Ectodermal cell (in vitro differentiated cells): ENCODE data around the gene GALNTL6.
"Not testable (repeated sequence)": the region's sequence is repeated elsewhere in the genome, so short reads cannot be mapped to it uniquely, and the experiment has no call there.

ENCODE experiments used
- H3K27ac ChIP-seq: 2 replicates; pipeline ENCODE4 v1.7.0; 2013; ENCODE audit warnings: mild to moderate bottlenecking, low read depth, low read length; ENCODE audit not compliant: insufficient read depth, poor library complexity, severe bottlenecking
- H3K27me3 ChIP-seq: 2 replicates; pipeline ENCODE4 v1.7.0; 2013; ENCODE audit warnings: mild to moderate bottlenecking, low read length; ENCODE audit not compliant: insufficient read depth, control insufficient read depth, poor library complexity, severe bottlenecking
- H3K36me3 ChIP-seq: one replicate; pipeline ENCODE4 v1.7.0; 2013; ENCODE audit warnings: low read length; ENCODE audit not compliant: control insufficient read depth, insufficient read depth
- H3K4me1 ChIP-seq: one replicate; pipeline ENCODE4 v1.7.0; 2013; ENCODE audit warnings: low read length; ENCODE audit not compliant: control insufficient read depth, insufficient read depth
- H3K4me3 ChIP-seq: 2 replicates; pipeline ENCODE4 v1.7.0; 2013; ENCODE audit warnings: low read depth, low read length, control low read depth; ENCODE audit not compliant: insufficient read depth
- H3K9me3 ChIP-seq: 2 replicates; pipeline ENCODE4 v1.7.0; 2013; ENCODE audit warnings: mild to moderate bottlenecking, low read length, moderate library complexity; ENCODE audit not compliant: control insufficient read depth
- WGBS, 2 experiments: methylation state at CpG; one replicate each; pipeline ENCODE4 v1.1.7; 2013; ENCODE audit warnings: missing lambda C conversion rate in 2 of 2; 5-methylcytosine and 5-hydroxymethylcytosine counted together

The GALNTL6 gene

DNA sequence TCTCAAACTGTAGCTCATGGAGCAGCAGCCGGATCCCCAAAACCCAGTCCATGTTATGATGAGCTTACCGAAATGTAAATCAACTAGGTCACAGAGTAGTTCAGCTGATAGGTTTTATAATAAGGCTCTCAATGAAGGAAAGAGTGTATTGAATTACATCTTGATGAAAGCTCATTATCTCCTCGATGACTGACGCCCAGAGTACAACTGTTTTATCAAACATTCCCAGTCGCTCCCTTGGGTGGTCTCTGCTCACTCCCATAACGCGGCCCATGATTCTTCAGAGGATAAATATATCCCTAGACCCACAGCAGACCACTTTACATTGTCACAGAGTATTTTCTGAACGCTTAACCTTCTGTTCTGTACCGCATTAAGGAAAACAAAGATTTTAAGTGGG, 903.1 kb downstream of the GALNTL6 start:
- Histone ChIP-seq H3K27me3 (no peaks in the 10 kb centered on the region), H3K27ac (no peak overlapping the region), H3K4me3 (no peak overlapping the region), H3K36me3 (no peaks in the 10 kb centered on the region), H3K9me3 (no peaks in the 10 kb centered on the region), H3K4me1 (no peaks in the 10 kb centered on the region)
- 78 to 82% methylated on average over 9 of the region's 9 CpGs for WGBS, 2 experiments

DNA sequence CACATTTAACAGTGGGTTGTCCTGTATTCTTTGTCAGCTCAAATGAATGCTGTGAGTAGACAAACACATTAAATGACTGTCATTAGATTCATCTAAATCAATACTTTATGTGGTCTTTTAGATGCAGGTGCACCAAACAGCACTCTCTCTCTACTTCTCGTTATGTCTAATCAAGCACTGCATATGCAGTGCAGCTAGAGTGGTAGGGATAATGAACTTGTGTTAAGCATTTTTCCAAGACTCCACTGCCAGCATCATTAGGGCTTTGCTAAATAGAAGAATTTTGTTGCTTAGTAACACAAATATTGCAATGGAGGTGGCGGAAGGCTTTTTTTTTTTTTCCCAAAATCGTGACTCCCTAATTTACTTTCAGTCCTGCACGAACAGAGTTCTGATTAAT, 908.5 kb downstream of the GALNTL6 start:
- no peak overlapping the region for H3K4me3 ChIP-seq
- no peaks in the 10 kb centered on the region for H3K27me3 ChIP-seq
- no peaks in the 10 kb centered on the region for H3K9me3 ChIP-seq
- 71 to 95% methylated on average over 1 to 4 of the region's 4 CpGs for WGBS, 2 experiments
- peaks cover 5% of the 10 kb centered on the region for H3K4me1 ChIP-seq
- H3K36me3 ChIP-seq = no peaks in the 10 kb centered on the region
- no peak overlapping the region for H3K27ac ChIP-seq

DNA sequence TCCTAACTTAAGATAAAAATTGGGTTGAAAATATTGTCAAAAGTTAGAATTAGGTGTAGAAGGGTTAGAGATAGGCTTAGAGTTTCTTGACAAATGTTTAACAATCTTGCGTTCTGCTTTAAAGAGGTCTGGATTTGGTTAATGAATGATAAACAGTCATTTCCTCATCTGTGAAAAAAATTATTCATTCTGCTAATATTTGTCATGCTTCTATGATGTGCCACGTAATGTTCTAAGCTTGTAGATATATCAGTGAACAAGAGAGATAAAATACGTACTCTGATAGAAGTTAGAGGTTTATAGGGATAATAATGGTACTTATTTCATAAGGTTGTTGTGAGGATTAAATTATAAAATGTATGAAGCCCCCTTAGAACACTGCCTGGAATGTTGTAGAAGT, 912.4 kb downstream of the GALNTL6 start:
- Histone ChIP-seq H3K27ac (no peak overlapping the region), H3K9me3 (no peaks in the 10 kb centered on the region), H3K36me3 (no peaks in the 10 kb centered on the region), H3K27me3 (no peaks in the 10 kb centered on the region), H3K4me3 (no peak overlapping the region), H3K4me1 (peaks cover 5% of the 10 kb centered on the region)
- WGBS, 2 experiments = 65% methylated on average over 3 of the region's 3 CpGs

DNA sequence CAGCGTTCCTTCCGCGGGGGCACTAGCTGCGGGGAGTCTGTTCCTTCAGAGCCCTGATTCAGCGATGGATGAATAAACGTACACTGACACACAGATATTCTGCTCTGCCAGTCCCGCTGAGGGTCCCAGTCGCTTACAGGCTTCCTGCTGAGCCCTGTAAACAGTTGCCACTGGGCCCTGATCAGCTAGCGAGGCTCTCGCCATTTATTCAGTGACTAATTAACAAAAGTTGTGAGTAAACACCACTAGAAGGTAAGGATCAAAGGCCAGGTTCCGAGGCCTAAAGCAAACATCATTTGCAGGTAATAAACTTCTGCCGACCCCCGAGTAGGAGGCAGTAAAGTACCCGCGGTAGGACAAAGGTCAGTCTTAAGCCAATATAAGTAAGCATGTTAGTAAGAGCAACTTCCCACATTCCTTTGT, 912.8 kb downstream of the GALNTL6 start:
- Histone ChIP-seq H3K4me3 (no peak overlapping the region), H3K4me1 (peaks cover 5% of the 10 kb centered on the region), H3K9me3 (no peaks in the 10 kb centered on the region), H3K36me3 (no peaks in the 10 kb centered on the region), H3K27ac (no peak overlapping the region), H3K27me3 (no peaks in the 10 kb centered on the region)
- WGBS, 2 experiments = 41 to 43% methylated on average over 15 of the region's 15 CpGs

DNA sequence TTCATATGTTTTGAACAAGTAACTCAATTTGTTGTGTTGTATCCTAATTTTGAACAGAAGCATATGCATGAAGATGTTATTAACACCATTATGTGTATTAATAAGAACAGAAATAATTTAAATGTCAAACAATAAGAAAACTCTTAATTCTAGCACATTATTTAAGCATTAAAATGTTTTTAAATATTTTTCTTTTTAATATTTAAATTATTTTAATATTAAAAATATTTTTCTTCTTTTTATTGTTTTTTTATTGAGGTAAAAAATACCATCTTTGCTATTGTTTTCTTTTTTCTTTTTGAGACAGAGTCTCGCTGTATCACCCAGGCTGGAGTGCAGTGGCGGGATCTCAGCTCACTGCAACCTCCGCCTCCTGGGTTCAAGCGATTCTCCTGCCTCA, 914.4 kb downstream of the GALNTL6 start:
- H3K27me3 ChIP-seq = no peaks in the 10 kb centered on the region
- no peak overlapping the region for H3K27ac ChIP-seq
- 94% methylated on average over 4 of the region's 4 CpGs; no CpG with 5 or more reads in 1 of the 2 experiments for WGBS, 2 experiments
- peaks cover 5% of the 10 kb centered on the region for H3K4me1 ChIP-seq
- no peaks in the 10 kb centered on the region for H3K9me3 ChIP-seq
- no peak overlapping the region for H3K4me3 ChIP-seq
- H3K36me3 ChIP-seq = no peaks in the 10 kb centered on the region

DNA sequence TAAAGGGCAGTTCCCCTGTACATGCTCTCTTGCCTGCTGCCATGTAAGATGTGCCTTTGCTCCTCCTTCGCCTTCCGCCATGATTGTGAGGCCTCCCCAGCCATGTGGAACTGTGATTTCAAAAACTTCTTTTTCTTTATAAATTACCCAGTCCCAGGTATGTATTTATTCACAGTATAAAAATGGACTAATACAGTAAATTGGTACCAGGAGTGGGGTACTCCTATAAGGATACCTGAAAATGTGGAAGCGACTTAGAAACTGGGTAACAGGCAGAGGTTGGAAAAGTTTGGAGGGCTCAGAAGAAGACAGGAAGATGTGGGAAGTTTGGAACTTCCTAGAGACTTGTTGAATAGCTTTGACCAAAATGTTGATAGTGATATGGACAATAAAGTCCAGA, 920.4 kb downstream of the GALNTL6 start:
- not testable (repeated sequence) for H3K27me3 ChIP-seq, H3K27ac ChIP-seq, H3K9me3 ChIP-seq, H3K36me3 ChIP-seq, H3K4me1 ChIP-seq, H3K4me3 ChIP-seq
- 86 to 98% methylated on average over 3 of the region's 3 CpGs for WGBS, 2 experiments

DNA sequence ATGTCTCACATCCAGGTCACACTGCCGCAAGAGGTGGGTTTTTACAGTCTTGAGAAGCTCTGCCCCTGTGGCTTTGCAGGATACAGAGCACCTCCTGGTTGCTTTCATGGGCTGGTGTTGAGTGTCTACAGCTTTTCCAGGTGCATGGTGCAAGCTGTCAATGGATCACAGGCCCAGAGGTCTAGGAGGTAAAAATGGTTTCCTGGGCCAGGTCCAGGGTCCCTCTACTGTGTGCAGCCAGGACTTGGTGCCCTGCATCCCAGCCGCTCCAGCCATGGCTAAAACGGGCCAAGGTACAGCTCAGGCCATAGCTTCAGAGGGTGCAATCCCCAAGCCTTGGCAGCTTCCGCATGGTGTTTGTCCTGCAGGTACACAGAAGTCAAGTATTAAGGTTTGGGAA, 921.4 kb downstream of the GALNTL6 start:
- 94 to 96% methylated on average over 4 of the region's 4 CpGs for WGBS, 2 experiments
- Histone ChIP-seq H3K4me3 (no peak overlapping the region), H3K27ac (no peak overlapping the region), H3K4me1 (no peaks in the 10 kb centered on the region), H3K36me3 (no peaks in the 10 kb centered on the region), H3K9me3 (no peaks in the 10 kb centered on the region), H3K27me3 (no peaks in the 10 kb centered on the region)

- Histone ChIP-seq H3K27me3 (no peaks in the 10 kb centered on the region), H3K27ac (no peak overlapping the region), H3K4me3 (no peak overlapping the region), H3K36me3 (no peaks in the 10 kb centered on the region), H3K4me1 (no peaks in the 10 kb centered on the region), H3K9me3 (no peaks in the 10 kb centered on the region)
- whole genome bisulfite sequencing, 2 experiments = 80% methylated on average over 5 of the region's 5 CpGs
Measured at GRCh38 chr4:172736046-172736445, 922.8 kb downstream of the GALNTL6 start.

DNA sequence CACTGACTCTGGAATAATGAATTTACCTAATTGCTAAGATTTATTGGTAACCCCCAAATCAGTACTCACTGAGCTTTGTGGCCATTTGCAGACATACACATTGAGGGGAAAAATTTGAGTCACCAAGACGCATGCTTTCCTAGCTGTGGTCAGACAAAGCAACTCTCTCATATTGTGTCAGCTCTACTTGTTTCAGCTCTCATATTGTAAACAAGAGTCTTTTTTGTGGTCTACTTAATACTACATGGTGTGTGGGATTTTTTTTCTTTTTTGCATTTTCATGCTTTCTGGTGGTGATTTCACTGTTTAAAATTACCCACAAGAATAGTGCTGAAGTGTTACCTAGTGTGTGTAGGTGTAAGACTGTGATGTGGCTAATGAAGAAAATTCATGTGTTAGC, 927.2 kb downstream of the GALNTL6 start:
- Histone ChIP-seq H3K27ac (no peak overlapping the region), H3K4me3 (no peak overlapping the region), H3K27me3 (no peaks in the 10 kb centered on the region), H3K9me3 (no peaks in the 10 kb centered on the region), H3K36me3 (no peaks in the 10 kb centered on the region), H3K4me1 (no peaks in the 10 kb centered on the region)
- WGBS, 2 experiments = 93% methylated on average over 1 of the region's 1 CpG; no CpG with 5 or more reads in 1 of the 2 experiments

DNA sequence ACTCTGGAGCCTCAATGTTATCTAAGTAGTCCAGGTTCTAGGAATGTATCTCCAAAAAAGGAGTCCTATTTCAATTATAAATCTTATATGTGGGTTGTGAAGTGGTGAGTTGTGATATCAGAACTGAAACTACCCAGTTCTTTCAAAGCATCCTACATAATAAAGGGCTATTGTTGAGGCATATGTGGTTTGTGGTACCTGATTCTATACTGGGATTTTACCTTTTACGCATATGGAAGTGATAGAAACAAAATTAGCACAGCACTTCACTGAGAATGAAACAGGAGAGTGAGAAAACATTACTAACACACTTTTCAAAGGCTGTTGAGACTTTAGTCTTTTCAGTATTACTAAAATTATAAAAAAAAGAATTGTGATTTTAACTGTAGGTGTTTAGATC, 937.7 kb downstream of the GALNTL6 start:
- no peak overlapping the region for H3K4me3 ChIP-seq
- H3K9me3 ChIP-seq = no peaks in the 10 kb centered on the region
- H3K36me3 ChIP-seq = no peaks in the 10 kb centered on the region
- whole genome bisulfite sequencing, 2 experiments = 100% methylated on average over 1 of the region's 1 CpG; no CpG with 5 or more reads in 1 of the 2 experiments
- H3K4me1 ChIP-seq = no peaks in the 10 kb centered on the region
- H3K27me3 ChIP-seq = no peaks in the 10 kb centered on the region
- no peak overlapping the region for H3K27ac ChIP-seq

- Histone ChIP-seq H3K4me1 (no peaks in the 10 kb centered on the region), H3K4me3 (no peak overlapping the region), H3K27ac (no peak overlapping the region), H3K9me3 (no peaks in the 10 kb centered on the region), H3K36me3 (no peaks in the 10 kb centered on the region), H3K27me3 (no peaks in the 10 kb centered on the region)
- 90 to 94% methylated on average over 2 of the region's 2 CpGs for WGBS, 2 experiments
Measured at GRCh38 chr4:172751550-172751949, 938.3 kb downstream of the GALNTL6 start.
